K562 (cell line): ENCODE data around the gene PCMTD2. TPM values are rescaled to one million over a fixed set of nuclear protein-coding genes. Genes with fewer than 3 reads are reported as not detected.

Experiments used
- BRF2 ChIP-seq: IDR thresholded peaks from 3 replicates; pipeline ENCODE4 v1.6.1; 2011; ENCODE audit warnings: borderline replicate concordance, mild to moderate bottlenecking; ENCODE audit not compliant: insufficient read length, insufficient read depth
- C11orf30 ChIP-seq: fragments of 450-650 bp; IDR thresholded peaks from 2 replicates; pipeline ENCODE4 v1.6.1; 2016; ENCODE audit warnings: low read depth, mild to moderate bottlenecking
- CHD1 ChIP-seq: fragments of 200-600 bp; sonication (generic); IDR thresholded peaks from one replicate; pipeline ENCODE4 v1.6.1; 2012; ENCODE audit warnings: mild to moderate bottlenecking, moderate library complexity, low read length, inconsistent platforms
- E2F4 ChIP-seq: sonication (generic); formaldehyde crosslinking; IDR thresholded peaks from 2 replicates; pipeline ENCODE4 v1.8.0; 2022; ENCODE audit warnings: mild to moderate bottlenecking, low read depth, missing genetic modification reagents
- ESRRB ChIP-seq: fragments of 250-450 bp; sonication (Bioruptor Pico); IDR thresholded peaks from 2 replicates; pipeline ENCODE4 v1.5.0; 2020; ENCODE audit warnings: mild to moderate bottlenecking, moderate library complexity, borderline replicate concordance
- GMEB1 ChIP-seq: fragments of 250-450 bp; sonication (Bioruptor Pico); IDR thresholded peaks from 2 replicates; pipeline ENCODE4 v1.4.0; 2020; ENCODE audit warnings: mild to moderate bottlenecking
- NR4A1 ChIP-seq, 2 experiments: fragments of 250-450 bp in 1 of 2; fragments of 450-650 bp in 1 of 2; sonication (Bioruptor Pico) in 1 of 2; IDR thresholded peaks; 2 replicates each; pipeline versions ENCODE4 v1.4.0 to v1.6.1; 2016 to 2020; ENCODE audit warnings: mild to moderate bottlenecking in 2 of 2, missing compliant biosample characterization in 1 of 2, missing genetic modification characterization in 1 of 2, moderate library complexity in 1 of 2
- RBFOX2 ChIP-seq: fragments of 200-400 bp; formaldehyde crosslinking; IDR thresholded peaks from 2 replicates; pipeline ENCODE4 v1.6.1; 2017; ENCODE audit warnings: low read depth, mild to moderate bottlenecking, low read length, moderate library complexity
- SIRT6 ChIP-seq: IDR thresholded peaks from one replicate; pipeline ENCODE4 v1.6.1; 2012; ENCODE audit warnings: low read depth, mild to moderate bottlenecking, control low read depth, inconsistent platforms, low read length, moderate library complexity
- TBL1XR1 ChIP-seq, 2 experiments: IDR thresholded peaks; 2 replicates each; pipeline ENCODE4 v1.6.1; 2012; ENCODE audit warnings: improper control_type of control experiment in 2 of 2, low read length in 2 of 2, mild to moderate bottlenecking in 1 of 2
- TFE3 ChIP-seq: fragments of 450-650 bp; formaldehyde crosslinking; IDR thresholded peaks from 2 replicates; pipeline ENCODE4 v1.4.0; 2020; ENCODE audit warnings: mild to moderate bottlenecking, mixed read lengths
- U2AF1 ChIP-seq: fragments of 200-400 bp; formaldehyde crosslinking; optimal IDR thresholded peaks from 2 replicates; pipeline ENCODE3; 2017; ENCODE audit warnings: mild to moderate bottlenecking, low read depth, low read length, moderate library complexity
- USF1 ChIP-seq: sonication (generic); formaldehyde crosslinking; IDR thresholded peaks from 2 replicates; pipeline ENCODE4 v1.9.0; 2022; ENCODE audit warnings: mild to moderate bottlenecking, missing genetic modification reagents
- ZBTB2 ChIP-seq: fragments of 450-650 bp; IDR thresholded peaks from 2 replicates; pipeline ENCODE4 v1.6.1; 2016; ENCODE audit warnings: antibody characterized with exemption
- ZC3H11A ChIP-seq: IDR thresholded peaks from 2 replicates; pipeline ENCODE4 v1.6.1; 2012; ENCODE audit warnings: low read depth, low read length, improper control_type of control experiment
- ZNF175 ChIP-seq: fragments of 200-800 bp; sonication (Bioruptor generic); IDR thresholded peaks from 2 replicates; pipeline ENCODE4 v1.6.1; 2016; ENCODE audit warnings: low read depth, mild to moderate bottlenecking, missing genetic modification characterization, missing compliant biosample characterization
- ZNF239 ChIP-seq: fragments of 250-450 bp; sonication (Bioruptor Pico); IDR thresholded peaks from 2 replicates; pipeline ENCODE4 v1.4.0; 2020; ENCODE audit warnings: mild to moderate bottlenecking
- ZNF354B ChIP-seq: fragments of 250-450 bp; sonication (Bioruptor Pico); IDR thresholded peaks from 2 replicates; pipeline ENCODE4 v1.4.0; 2020
- ZNF511 ChIP-seq: sonication (generic); formaldehyde crosslinking; IDR thresholded peaks from 2 replicates; pipeline ENCODE4 v1.8.0; 2022; ENCODE audit warnings: mild to moderate bottlenecking, missing genetic modification reagents
- polyA plus RNA-seq, 8 experiments: library from polyadenylated mRNA; depleted of rRNA in 4 of 8; stranded (reverse) in 5 of 8; unstranded in 3 of 8; fragments of >200 nt; fragmentation: Nextera tagmentation in 2 of 8; fragmentation: Illumina TruSeq in 1 of 8; extraction: Ambion mirVana in 2 of 8; extraction: Trizol in 1 of 8; gene quantifications; 2 replicates each; pipeline versions ENCODE4 v1.2.1 to v1.2.3, GENCODE V29; 2011 to 2014; ENCODE audit warnings: inconsistent platforms in 1 of 8, missing spikeins in 1 of 8
- total RNA-seq, 7 experiments: library from RNA; depleted of rRNA in 6 of 7; stranded (reverse); fragments of >200 nt in 6 of 7; fragmentation: Illumina TruSeq in 2 of 7; extraction: Trizol in 2 of 7; gene quantifications; 2 replicates each; pipeline versions ENCODE4 v1.2.1 to v1.2.3, GENCODE V29; 2011 to 2021; ENCODE audit warnings: low replicate concordance in 1 of 7

PCMTD2 gene
- total and polyA plus RNA-seq, 9 of the 15 experiments (the other 6 are each of a cell fraction or from before 2014, with no cell fraction given) = 11.3 to 49.3 (median 28.4) TPM

- TF ChIP-seq TFE3 (CRISPR knock-in tag) = no peak
- 0 out of 2 replicates have a peak, but pooled peaks have one; percentile 37 for TF ChIP-seq ZNF511 (CRISPR knock-in tag)
- no peak for TF ChIP-seq ZNF239 (CRISPR knock-in tag)
- no peak for TF ChIP-seq BRF2
- TF ChIP-seq GMEB1 = no peak
- TF ChIP-seq E2F4 (CRISPR knock-in tag) = no peak
- peak; percentile 33; the same call in 1 of the 2 replicates for TF ChIP-seq NR4A1 (CRISPR knock-in tag; IDR thresholded peaks at IDR 0.05)
- TF ChIP-seq NR4A1 (tag; IDR thresholded peaks at IDR 0.05) = peak; percentile 89
- no peak for TF ChIP-seq ZC3H11A
- peak; percentile 86 for TF ChIP-seq ZBTB2
- TF ChIP-seq TBL1XR1 (IDR thresholded peaks at IDR 0.05; ENCODE audit: low read length in 2 of 2) = peak; percentile 90 to 97
- no peak for TF ChIP-seq ESRRB
- peak; percentile 87 for TF ChIP-seq ZNF175
- TF ChIP-seq USF1 (CRISPR knock-in tag) = peak; percentile 44
- no peak for TF ChIP-seq CHD1
- no peak for TF ChIP-seq ZNF354B (CRISPR knock-in tag)
- TF ChIP-seq U2AF1 = no peak
- TF ChIP-seq C11orf30 = no peak
- no peak for TF ChIP-seq SIRT6
- peak; percentile 46; the same call in 1 of the 2 replicates for TF ChIP-seq RBFOX2
These were observed 34.5 kb upstream of the PCMTD2 start (continued) for GRCh38 chr20:64220891-64221527.
